Immature natural killer cell (primary cell): ENCODE measurements around the gene PAXX. TPM values are rescaled to one million over a fixed set of nuclear protein-coding genes. Genes with fewer than 3 reads are reported as not detected.

Experiments used
- DNase-seq, 3 donors: peaks; one replicate each; pipeline ENCODE4 v3.0.0; 2022; ENCODE audit warnings: mixed read lengths in 1 of 3
- H3K27ac Mint-ChIP-seq, 6 donors: one replicate each; pipeline ENCODE4 v1.8.0; 2020; ENCODE audit warnings: mixed read lengths in 6 of 6, mild to moderate bottlenecking in 5 of 6, inconsistent platforms in 4 of 6, moderate library complexity in 3 of 6
- H3K27me3 Mint-ChIP-seq, 3 donors: one replicate each; pipeline ENCODE4 v1.8.0; 2020 to 2021; ENCODE audit warnings: low read depth in 3 of 3, mild to moderate bottlenecking in 3 of 3, mixed read lengths in 3 of 3, moderate library complexity in 3 of 3, inconsistent platforms in 1 of 3
- H3K36me3 Mint-ChIP-seq, 3 donors: one replicate each; pipeline ENCODE4 v1.8.0; 2020; ENCODE audit warnings: mixed read lengths in 3 of 3, inconsistent platforms in 2 of 3, mild to moderate bottlenecking in 2 of 3
- H3K4me1 Mint-ChIP-seq, 2 donors: one replicate each; pipeline ENCODE4 v1.8.0; 2020; ENCODE audit warnings: inconsistent platforms in 2 of 2, mild to moderate bottlenecking in 2 of 2, mixed read lengths in 2 of 2, moderate library complexity in 1 of 2
- H3K4me3 Mint-ChIP-seq, 5 donors: one replicate each; pipeline ENCODE4 v1.8.0; 2020; ENCODE audit warnings: mild to moderate bottlenecking in 5 of 5, mixed read lengths in 5 of 5, inconsistent platforms in 3 of 5, moderate library complexity in 3 of 5
- H3K9me3 Mint-ChIP-seq, 6 donors: one replicate each; pipeline ENCODE4 v1.8.0; 2020; ENCODE audit warnings: mild to moderate bottlenecking in 6 of 6, mixed read lengths in 6 of 6, inconsistent platforms in 4 of 6, moderate library complexity in 3 of 6
- polyA plus RNA-seq, 3 donors: library from polyadenylated mRNA; unstranded; fragments of 300-500 nt; fragmentation: Illumina TruSeq; gene quantifications; one replicate each; pipeline ENCODE4 v1.2.3, GENCODE V29; 2021

The PAXX gene, protein sequence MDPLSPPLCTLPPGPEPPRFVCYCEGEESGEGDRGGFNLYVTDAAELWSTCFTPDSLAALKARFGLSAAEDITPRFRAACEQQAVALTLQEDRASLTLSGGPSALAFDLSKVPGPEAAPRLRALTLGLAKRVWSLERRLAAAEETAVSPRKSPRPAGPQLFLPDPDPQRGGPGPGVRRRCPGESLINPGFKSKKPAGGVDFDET
- 100 to 1,000 TPM; 135 to 207 (median 182) TPM for polyA plus RNA-seq

DNA sequence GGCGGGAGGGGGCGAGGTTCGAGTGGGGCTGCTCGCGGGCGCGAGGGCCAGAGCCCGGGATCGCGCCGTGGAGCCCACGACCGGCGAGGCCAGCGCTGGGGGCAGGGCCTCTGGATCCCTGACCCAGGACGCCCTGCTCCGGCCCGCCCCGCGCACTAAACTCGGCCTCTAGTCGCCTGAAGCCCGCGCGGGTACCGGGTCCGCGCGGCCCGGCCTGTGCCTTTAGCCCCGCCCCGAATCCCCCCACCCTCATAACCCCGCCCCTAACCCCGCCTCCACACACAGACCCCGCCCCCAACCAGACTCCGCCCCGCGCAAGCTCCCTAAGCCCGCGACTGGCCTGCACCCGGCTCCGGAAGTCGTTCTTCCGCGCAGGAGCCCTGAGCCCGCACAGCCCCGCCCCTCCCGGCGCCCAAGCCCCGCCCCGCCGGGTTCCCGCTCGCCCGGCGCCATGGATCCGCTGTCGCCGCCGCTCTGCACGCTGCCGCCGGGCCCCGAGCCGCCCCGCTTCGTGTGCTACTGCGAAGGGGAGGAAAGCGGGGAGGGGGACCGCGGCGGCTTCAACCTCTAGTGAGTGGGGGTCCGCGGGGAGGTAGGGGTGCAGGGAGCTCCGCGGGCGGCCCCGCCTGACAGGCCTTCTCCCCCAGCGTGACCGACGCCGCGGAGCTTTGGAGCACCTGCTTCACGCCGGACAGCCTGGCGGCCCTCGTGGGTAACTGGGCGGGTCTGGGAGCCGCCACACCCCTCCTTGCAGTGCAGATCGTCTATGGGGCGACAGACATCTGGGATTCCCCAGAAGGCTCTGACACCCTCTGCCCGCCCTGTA lies at the start of gene PAXX:
PAXX (plus strand) TSS at position 430 of the 826 bp plus-strand sequence; CDS start at position 452, 22 bp downstream.
- Mint-ChIP-seq H3K9me3 (no peaks in the 10 kb centered on the region), H3K27ac (peak within 1 kb of the TSS; percentile 89 to 98 (median 96)), H3K36me3 (peaks cover 0 to 4% (median 0%) of the 10 kb centered on the region in 3 donors), H3K4me3 (peak within 1 kb of the TSS; percentile 87 to 89 (median 88)), H3K27me3 (peaks cover 0 to 31% (median 17%) of the 10 kb centered on the region in 3 donors), H3K4me1 (peaks cover 31 to 33% of the 10 kb centered on the region in 2 donors)
- peak; percentile 92 to 94 (median 94) for DNase-seq

DNA sequence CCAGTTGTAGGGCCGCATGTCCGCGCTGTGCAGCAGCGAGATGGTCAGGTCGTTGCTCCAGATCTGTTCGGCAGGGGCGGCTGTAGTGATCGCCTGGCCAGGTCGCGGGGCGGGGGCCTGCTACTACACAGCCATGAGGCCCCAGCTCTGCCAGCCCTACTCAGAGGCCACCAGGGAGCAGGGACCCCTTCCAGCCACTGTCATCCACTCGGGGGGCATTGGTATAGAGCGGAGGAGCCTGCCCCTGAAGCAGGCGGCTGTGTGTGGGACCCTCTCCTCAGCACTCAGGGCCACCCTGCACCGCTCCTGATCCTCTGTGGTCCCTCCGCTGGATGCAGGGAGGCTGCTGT lies 49.4 kb upstream of the PAXX start:
- H3K9me3 Mint-ChIP-seq, result no peaks in the 10 kb centered on the region
- peak overlapping the region in 4 of 5 donors; percentile 42 to 84 (median 58) for H3K4me3 Mint-ChIP-seq
- H3K36me3 Mint-ChIP-seq, result peaks cover 0 to 5% (median 3%) of the 10 kb centered on the region in 3 donors
- peaks cover 8 to 12% (median 8%) of the 10 kb centered on the region in 3 donors for H3K27me3 Mint-ChIP-seq
- H3K4me1 Mint-ChIP-seq, result peaks cover 10 to 21% of the 10 kb centered on the region in 2 donors
- DNase-seq, result no peak
- H3K27ac Mint-ChIP-seq, result no peak overlapping the region

DNA sequence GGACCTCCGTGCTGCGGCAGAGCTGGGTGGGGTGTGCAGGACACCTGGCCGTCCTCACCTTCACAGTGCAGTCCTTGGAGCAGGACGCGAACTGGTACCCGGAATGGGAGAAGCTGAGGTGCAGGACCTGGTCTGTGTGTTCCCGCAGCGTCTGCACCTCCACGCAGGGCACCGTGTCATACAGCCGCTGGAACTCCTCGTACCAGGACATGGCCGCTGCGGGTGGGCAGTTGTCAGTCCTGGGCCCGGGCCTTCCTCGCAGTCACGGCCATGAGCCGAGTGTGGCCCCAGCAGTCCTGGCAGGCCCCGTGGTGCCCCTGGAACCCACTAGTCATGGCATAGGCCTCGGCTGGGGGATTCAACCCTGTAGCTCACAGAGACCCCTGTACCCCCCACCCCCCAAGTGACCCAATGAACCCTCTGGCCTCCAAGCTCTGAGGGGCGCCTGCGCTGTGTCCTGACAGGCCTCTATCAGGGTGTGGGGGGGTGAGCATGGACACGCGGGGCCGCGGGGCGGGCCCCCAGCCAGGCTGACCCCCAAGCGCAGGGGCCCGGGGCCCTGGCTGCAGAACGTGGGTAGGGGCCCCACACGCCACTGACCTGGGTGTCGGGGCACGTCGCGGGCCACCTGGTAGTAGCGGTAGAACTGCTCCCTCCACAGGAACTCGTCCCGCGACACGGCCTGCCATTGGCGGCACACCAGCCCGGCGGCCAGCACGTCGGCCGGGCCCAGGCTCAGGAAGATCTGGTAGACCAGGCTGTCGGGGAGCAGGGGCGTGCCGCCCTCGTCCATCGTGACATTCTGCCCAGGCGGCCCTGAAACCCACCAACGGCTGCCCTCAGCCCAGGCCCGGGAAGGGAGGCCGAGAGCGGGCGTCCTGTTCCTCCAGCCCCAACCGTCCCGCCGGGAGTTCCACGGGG lies 48.7 kb upstream of the PAXX start:
- no peak for DNase-seq
- peaks cover 8 to 12% (median 8%) of the 10 kb centered on the region in 3 donors for H3K27me3 Mint-ChIP-seq
- no peaks in the 10 kb centered on the region for H3K9me3 Mint-ChIP-seq
- H3K27ac Mint-ChIP-seq, result peak overlapping the region in 5 of 6 donors; percentile 34 to 81 (median 57)
- peaks cover 16 to 27% of the 10 kb centered on the region in 2 donors for H3K4me1 Mint-ChIP-seq
- H3K36me3 Mint-ChIP-seq, result peaks cover 0 to 5% (median 3%) of the 10 kb centered on the region in 3 donors
- H3K4me3 Mint-ChIP-seq, result peak overlapping the region; percentile 71 to 84 (median 77)

DNA sequence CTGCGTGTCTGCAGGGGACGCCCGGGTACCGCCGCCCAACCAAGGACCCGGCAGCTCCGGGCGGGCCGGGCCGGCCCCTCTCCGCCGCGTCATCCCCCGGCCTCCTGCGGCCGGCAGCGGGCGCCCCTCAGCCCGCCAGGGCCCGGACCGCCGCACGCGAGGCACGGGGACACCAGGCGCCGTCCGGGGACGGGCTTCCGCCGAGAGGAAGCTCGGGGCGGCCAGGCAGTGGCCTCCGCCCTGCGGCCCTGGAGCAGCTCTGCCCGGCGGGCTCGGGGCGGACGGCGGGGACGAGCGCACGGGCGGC lies 48.1 kb upstream of the PAXX start:
- peak overlapping the region; percentile 71 to 84 (median 77) for H3K4me3 Mint-ChIP-seq
- peaks cover 0 to 3% (median under 1%) of the 10 kb centered on the region in 3 donors for H3K36me3 Mint-ChIP-seq
- H3K27ac Mint-ChIP-seq, result no peak overlapping the region
- H3K9me3 Mint-ChIP-seq, result no peaks in the 10 kb centered on the region
- peaks cover 8 to 12% (median 8%) of the 10 kb centered on the region in 3 donors for H3K27me3 Mint-ChIP-seq
- no peak for DNase-seq
- peaks cover 16 to 32% of the 10 kb centered on the region in 2 donors for H3K4me1 Mint-ChIP-seq

DNA sequence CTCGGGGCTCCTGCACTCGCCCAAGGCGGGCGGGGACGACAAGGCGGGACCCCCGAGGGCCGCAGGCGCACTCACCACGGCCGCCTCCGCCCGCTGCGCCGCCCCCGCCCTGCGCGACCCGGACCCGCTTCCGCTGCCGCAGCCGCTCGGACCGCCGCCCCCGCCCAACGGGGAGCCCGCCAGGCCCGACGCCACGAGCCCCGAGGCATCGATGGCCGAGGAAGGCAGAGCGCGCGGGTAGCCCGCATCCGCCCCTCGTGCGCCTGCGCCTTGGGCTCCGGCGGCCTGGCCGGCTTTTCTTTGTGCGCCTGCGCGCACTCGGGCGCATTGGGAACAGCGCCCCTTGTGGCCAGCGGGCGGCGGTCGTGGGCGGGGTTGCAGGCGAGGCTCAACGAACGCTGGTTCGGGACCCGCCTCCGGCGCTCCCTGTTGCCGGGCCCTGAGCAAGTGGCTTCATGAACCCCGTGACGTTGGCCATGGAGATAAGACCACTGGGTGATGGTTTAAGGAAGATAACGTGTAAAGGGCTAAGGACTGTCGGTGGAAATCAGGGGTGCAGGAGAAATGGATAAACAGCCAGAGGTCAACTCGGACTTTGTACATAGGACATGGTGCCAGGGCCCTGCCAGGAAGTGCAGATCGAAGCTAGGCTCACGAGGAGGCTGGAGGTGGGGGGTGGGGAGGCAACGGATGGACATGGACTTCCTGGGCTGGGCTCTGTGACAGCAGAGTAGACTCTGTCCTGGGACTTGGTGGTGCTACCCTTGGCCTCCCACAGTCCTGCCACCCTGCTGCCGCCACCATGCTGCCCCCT lies 47.5 kb upstream of the PAXX start, which contains the start of the genes C8G and FBXW5:
C8G (plus strand) TSS at position 725 of the 814 bp plus-strand sequence; CDS start at position 803, 78 bp downstream.
FBXW5 (minus strand) TSS at position 220 of the 814 bp plus-strand sequence. CDS start 655 bp downstream, outside the sequence.
- Mint-ChIP-seq H3K4me1 (peaks cover 16 to 32% of the 10 kb centered on the region in 2 donors), H3K27me3 (peaks cover 8 to 12% (median 10%) of the 10 kb centered on the region in 3 donors), H3K36me3 (no peaks in the 10 kb centered on the region), H3K27ac (peak within 1 kb of the TSS; percentile 30 to 87 (median 55)), H3K4me3 (peak within 1 kb of the TSS; percentile 74 to 84 (median 77)), H3K9me3 (no peaks in the 10 kb centered on the region)
- DNase-seq, result peak; percentile 97 to 98 (median 98)

DNA sequence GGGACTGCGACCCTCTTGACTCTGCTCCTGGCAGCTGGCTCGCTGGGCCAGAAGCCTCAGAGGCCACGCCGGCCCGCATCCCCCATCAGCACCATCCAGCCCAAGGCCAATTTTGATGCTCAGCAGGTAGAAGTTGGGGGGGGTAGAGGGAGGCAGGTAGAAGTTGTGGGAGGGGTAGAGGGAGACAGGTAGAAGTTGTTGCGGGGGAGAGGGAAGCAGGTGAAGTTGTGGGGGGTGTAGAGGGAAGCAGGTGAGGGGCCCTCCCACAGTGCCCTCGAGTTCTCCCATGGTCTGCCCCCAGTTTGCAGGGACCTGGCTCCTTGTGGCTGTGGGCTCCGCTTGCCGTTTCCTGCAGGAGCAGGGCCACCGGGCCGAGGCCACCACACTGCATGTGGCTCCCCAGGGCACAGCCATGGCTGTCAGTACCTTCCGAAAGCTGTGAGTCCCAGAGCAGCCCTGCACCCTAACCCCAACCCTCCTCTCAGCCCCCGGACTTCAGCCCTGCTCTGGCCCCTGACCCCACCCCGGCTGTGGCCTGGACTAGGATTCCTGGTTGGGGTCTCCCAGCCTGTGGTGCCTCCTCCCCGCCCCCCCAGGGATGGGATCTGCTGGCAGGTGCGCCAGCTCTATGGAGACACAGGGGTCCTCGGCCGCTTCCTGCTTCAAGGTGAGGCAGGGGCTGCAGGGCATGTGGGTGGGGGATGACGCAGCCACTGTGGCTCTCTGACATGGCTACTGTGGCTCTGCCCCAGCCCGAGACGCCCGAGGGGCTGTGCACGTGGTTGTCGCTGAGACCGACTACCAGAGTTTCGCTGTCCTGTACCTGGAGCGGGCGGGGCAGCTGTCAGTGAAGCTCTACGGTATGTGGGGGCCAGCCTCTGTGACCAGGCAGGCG lies 46.6 kb upstream of the PAXX start:
- peaks cover 16 to 36% of the 10 kb centered on the region in 2 donors for H3K4me1 Mint-ChIP-seq
- peak overlapping the region in 2 of 6 donors; percentile 22 to 86 for H3K27ac Mint-ChIP-seq
- H3K9me3 Mint-ChIP-seq, result no peaks in the 10 kb centered on the region
- H3K27me3 Mint-ChIP-seq, result peaks cover 9 to 12% (median 10%) of the 10 kb centered on the region in 3 donors
- DNase-seq, result no peak
- no peaks in the 10 kb centered on the region for H3K36me3 Mint-ChIP-seq
- peak overlapping the region in 2 of 5 donors; percentile 49 to 57 for H3K4me3 Mint-ChIP-seq

DNA sequence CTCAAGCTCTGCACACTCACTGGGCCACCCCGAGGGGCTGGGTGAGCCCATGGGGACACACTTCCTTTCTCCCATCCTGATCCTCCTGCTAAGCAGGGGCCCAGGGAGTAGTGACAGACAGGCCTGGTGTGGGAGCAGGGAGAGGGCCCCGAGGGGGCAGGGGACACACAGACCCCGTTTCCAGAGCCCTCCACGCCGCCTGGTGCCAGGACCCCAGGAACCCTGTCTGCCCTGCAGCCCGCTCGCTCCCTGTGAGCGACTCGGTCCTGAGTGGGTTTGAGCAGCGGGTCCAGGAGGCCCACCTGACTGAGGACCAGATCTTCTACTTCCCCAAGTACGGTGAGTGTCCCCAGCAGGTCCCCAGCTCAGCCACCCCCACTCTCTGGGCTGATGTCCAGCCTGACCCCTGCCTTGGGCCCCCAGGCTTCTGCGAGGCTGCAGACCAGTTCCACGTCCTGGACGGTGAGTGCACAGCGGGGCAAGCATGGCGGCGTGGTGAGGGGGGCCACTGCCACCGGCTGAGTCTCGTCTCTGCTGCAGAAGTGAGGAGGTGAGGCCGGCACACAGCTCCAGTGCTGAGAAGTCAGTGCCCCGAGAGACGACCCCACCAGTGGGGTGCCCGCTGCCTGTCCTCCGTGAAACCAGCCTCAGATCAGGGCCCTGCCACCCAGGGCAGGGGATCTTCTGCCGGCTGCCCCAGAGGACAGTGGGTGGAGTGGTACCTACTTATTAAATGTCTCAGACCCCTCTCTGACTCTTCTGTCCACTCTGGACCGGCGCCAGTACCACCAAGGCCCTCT lies 45.8 kb upstream of the PAXX start:
- Mint-ChIP-seq H3K4me1 (peaks cover 16 to 40% of the 10 kb centered on the region in 2 donors), H3K9me3 (no peaks in the 10 kb centered on the region), H3K4me3 (no peak overlapping the region), H3K27me3 (peaks cover 8 to 10% (median 9%) of the 10 kb centered on the region in 3 donors), H3K36me3 (no peaks in the 10 kb centered on the region), H3K27ac (no peak overlapping the region)
- DNase-seq, result no peak

DNA sequence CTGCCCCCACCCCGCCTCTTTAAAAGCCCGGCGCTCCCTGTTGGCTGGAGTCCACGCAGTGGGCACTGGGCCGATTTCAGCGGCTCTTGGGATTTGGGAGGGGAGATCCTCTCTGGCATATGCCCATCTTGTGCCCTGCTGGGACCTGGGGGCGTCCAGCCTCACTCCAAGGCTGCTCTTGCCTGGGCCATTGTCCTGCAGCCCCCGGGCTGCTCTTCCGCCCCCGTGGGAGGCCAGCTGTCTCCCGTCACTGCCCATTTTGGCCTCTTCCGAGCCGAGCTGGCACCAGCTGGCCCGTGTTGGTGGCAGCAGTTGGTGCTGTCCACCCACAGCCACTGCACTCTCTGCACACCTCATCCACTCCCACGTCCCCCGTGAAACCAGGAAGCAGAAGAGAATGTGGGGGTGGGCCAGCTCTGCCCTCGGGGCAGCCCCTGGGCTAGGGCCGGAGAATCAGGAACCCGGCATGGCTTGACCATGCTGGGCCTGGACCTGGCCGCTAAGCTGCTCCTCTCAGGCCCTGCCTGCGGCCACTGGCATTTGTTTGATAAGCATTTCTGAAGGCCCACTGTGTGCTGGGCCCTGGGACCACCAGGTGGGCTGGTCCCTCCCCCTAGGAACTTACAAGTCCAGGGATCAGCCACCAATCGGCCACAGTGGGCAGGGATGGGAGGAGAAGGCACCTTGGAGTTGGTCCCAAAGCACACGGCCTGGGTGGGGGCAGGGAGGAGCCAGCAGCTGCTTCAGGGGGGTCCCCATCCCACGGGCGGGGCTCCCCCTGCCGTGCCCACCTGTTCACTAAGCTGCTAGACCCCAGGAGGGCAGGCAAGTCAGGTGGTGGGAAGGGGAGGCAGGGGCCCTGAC lies 45.0 kb upstream of the PAXX start:
- Mint-ChIP-seq H3K27ac (peak overlapping the region in 2 of 6 donors; percentile 48 to 74), H3K4me3 (no peak overlapping the region), H3K36me3 (no peaks in the 10 kb centered on the region), H3K9me3 (no peaks in the 10 kb centered on the region), H3K27me3 (peaks cover 8 to 9% (median 8%) of the 10 kb centered on the region in 3 donors), H3K4me1 (peaks cover 16 to 40% of the 10 kb centered on the region in 2 donors)
- no peak for DNase-seq

DNA sequence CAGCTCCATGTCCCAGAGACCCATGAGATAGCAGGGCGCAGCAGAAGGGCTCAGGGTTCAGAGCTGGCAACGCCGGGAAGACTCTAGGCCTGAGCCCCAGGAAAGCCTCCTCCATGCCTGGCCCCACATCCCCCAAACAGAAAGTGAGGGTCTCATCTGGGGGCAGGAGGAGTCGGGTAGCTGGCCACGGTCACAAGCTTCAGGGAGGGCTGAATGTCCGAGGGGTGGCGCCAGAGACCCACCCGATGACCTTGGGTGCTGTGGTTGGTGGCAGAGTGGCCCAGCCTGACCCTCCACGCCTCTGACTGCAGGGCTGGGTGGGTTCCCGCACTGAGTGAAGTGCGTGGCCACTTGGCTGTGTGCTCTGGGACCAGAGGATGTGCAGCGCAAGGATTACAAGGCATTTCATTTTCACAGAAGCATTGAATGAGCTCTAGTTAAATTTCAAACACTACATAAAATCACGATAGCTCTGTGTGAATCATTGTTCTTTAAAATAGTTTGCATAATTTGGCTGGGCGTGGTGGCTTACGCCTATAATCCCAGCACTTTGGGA lies 44.2 kb upstream of the PAXX start:
- Mint-ChIP-seq H3K27ac (peak overlapping the region; percentile 77 to 89 (median 84)), H3K4me3 (peak overlapping the region; percentile 71 to 89 (median 78)), H3K4me1 (peaks cover 16 to 35% of the 10 kb centered on the region in 2 donors), H3K9me3 (no peaks in the 10 kb centered on the region), H3K36me3 (no peaks in the 10 kb centered on the region), H3K27me3 (peaks cover 6 to 9% (median 8%) of the 10 kb centered on the region in 3 donors)
- DNase-seq, result peak; percentile 49 to 56 (median 50)

DNA sequence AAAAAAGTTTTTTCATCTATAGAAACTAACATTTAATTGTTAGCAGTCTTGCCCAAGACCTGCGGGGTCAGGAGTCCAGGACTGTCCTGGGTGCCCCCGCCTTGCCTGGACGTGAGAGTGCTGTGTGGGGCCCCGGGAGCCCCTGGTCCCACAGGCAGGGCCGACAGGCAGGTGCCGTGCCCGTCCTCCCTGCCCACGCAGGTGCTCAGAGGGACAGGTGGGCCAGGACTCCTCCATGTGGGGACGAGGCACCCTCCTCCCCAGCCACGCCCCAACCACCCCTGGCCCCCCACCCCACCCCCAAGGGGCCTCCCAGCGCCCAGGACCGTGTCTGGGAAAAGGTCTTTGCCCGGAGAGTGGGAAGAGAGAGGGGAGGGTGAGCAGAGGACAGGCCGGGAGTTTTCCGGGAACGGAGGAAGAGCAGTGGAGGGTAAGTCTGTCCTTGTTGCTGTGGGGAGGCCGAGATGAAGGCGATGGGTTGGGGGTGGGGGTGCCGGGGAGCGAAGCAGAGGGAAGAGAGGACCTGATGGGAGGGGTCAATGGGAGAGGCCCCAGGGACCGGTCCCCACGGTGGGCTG lies 42.9 kb upstream of the PAXX start:
- Mint-ChIP-seq H3K36me3 (no peaks in the 10 kb centered on the region), H3K4me1 (peaks cover 16 to 32% of the 10 kb centered on the region in 2 donors), H3K9me3 (no peaks in the 10 kb centered on the region), H3K4me3 (peak overlapping the region; percentile 80 to 89 (median 86)), H3K27ac (peak overlapping the region; percentile 79 to 89 (median 84)), H3K27me3 (peaks cover 3 to 9% (median 8%) of the 10 kb centered on the region in 3 donors)
- DNase-seq, result no peak
